Measurements from ENCODE around the gene KIF11.

DNA sequence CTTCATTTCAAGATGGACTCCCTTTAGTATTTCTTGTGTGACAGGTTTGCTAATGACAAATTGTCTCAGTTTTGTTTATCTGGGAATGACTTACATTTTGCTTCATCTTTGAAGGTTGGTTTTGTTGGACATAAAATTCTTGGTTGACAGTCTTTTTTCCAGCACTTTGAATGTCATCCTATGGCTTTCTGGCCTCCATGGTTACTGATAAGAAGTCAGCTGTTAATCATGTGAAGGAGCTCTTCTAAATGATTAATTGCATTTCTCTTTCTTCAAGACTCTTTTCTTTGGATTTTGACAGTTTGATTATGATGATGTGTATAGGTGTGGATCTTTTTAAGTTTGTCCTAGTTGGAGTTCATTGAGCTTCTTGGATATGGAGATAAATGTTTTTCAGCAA is 69.9 kb downstream of the KIF11 start:
- TF ChIP-seq, protein P1, sequence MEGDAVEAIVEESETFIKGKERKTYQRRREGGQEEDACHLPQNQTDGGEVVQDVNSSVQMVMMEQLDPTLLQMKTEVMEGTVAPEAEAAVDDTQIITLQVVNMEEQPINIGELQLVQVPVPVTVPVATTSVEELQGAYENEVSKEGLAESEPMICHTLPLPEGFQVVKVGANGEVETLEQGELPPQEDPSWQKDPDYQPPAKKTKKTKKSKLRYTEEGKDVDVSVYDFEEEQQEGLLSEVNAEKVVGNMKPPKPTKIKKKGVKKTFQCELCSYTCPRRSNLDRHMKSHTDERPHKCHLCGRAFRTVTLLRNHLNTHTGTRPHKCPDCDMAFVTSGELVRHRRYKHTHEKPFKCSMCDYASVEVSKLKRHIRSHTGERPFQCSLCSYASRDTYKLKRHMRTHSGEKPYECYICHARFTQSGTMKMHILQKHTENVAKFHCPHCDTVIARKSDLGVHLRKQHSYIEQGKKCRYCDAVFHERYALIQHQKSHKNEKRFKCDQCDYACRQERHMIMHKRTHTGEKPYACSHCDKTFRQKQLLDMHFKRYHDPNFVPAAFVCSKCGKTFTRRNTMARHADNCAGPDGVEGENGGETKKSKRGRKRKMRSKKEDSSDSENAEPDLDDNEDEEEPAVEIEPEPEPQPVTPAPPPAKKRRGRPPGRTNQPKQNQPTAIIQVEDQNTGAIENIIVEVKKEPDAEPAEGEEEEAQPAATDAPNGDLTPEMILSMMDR (IDR thresholded peaks at IDR 0.05): no peak
- TF ChIP-seq POLR2AphosphoS5 (IDR thresholded peaks at IDR 0.05; ENCODE audit: low read depth, low read length): no peak
